Prostate gland (tissue), 2 donors: ENCODE data around the gene MEPCE.
"Not testable (repeated sequence)": the region's sequence is repeated elsewhere in the genome, so short reads cannot be mapped to it uniquely, and the experiment has no call there.

Source experiments
- POLR2A ChIP-seq: fragments of 450-650 bp; IDR thresholded peaks from one replicate; pipeline ENCODE4 v1.6.1; 2016; ENCODE audit warnings: antibody characterized with exemption, mild to moderate bottlenecking
- TF ChIP-seq, protein P1 (sequence below), 4 experiments: fragments of 200-600 bp in 2 of 4; fragments of 450-650 bp in 2 of 4; sonication (generic) in 2 of 4; IDR thresholded peaks; 1 replicate in 3 of 4; 2 replicates in 1 of 4; pipeline ENCODE4 v1.5.1; 2016 to 2019; ENCODE audit warnings: antibody characterized with exemption in 4 of 4, mild to moderate bottlenecking in 2 of 4, moderate library complexity in 2 of 4

DNA sequence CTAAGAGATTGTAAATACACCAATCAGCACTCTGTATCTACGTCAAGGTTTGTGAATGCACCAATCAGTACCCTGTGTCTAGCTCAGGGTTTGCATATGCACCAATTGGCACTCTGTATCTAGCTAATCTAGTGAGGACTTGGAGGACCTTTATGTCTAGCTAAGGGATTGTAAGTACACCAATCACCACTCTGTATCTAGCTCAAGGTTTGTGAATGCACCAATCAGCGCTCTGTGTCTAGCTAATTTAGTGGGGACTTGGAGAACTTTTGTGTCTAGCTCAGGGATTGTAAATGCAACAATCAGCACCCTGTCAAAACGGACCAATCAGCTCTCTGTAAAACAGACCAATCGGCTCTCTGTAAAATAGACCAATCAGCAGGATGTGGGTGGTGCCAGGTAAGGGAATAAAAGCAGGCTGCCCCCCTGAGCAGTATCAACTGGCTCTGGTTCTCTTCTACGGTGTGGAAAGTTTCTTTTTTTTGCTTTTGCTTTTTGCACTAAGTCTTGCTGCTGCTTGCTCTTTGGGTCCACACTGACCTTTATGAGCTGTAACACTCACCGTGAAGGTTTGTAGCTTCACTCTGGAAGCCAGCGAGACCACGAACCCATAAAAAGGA, 47.3 kb upstream of the MEPCE start:
- TF ChIP-seq, protein P1, sequence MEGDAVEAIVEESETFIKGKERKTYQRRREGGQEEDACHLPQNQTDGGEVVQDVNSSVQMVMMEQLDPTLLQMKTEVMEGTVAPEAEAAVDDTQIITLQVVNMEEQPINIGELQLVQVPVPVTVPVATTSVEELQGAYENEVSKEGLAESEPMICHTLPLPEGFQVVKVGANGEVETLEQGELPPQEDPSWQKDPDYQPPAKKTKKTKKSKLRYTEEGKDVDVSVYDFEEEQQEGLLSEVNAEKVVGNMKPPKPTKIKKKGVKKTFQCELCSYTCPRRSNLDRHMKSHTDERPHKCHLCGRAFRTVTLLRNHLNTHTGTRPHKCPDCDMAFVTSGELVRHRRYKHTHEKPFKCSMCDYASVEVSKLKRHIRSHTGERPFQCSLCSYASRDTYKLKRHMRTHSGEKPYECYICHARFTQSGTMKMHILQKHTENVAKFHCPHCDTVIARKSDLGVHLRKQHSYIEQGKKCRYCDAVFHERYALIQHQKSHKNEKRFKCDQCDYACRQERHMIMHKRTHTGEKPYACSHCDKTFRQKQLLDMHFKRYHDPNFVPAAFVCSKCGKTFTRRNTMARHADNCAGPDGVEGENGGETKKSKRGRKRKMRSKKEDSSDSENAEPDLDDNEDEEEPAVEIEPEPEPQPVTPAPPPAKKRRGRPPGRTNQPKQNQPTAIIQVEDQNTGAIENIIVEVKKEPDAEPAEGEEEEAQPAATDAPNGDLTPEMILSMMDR (IDR thresholded peaks at IDR 0.05) = not testable (repeated sequence)
- not testable (repeated sequence) for TF ChIP-seq POLR2A
